Hindlimb muscle (tissue), 1 donor: ENCODE results near the gene NPNT. TPM values are rescaled to one million over a fixed set of nuclear protein-coding genes. Genes with fewer than 3 reads are reported as not detected.
A peak's percentile ranks its signal among the peaks of the same experiment; 100 is the strongest.
"Not testable (repeated sequence)": the region's sequence is repeated elsewhere in the genome, so short reads cannot be mapped to it uniquely, and the experiment has no call there.

ENCODE experiments used
- DNase-seq: peaks from one replicate; pipeline ENCODE4 v3.0.0-alpha.2; 2013
- polyA plus RNA-seq: library from polyadenylated mRNA; unstranded; fragments of 120-200 nt; gene quantifications from one replicate; pipeline ENCODE4 v1.2.1, GENCODE V29; 2013; ENCODE audit not compliant: insufficient read length

NPNT gene
- 143 TPM for polyA plus RNA-seq

- DNase-seq = peak; percentile 19
Observed at GRCh38 chr4:105894660-105895582, at the start of gene NPNT. NPNT (plus strand) TSS chr4:105895471; CDS start chr4:105895653, 182 bp downstream.

- DNase-seq = no peak
Observed at GRCh38 chr4:105845559-105845958, 49.7 kb upstream of the NPNT start.

GRCh38 chr4:105848359-105848758 is 46.9 kb upstream of the NPNT start:
- not testable (repeated sequence) for DNase-seq

GRCh38 chr4:105851196-105851595 is 44.1 kb upstream of the NPNT start:
- no peak for DNase-seq

- not testable (repeated sequence) for DNase-seq
Observed at GRCh38 chr4:105852230-105852629, 43.0 kb upstream of the NPNT start.

- no peak for DNase-seq
Observed at GRCh38 chr4:105858466-105859040, 36.7 kb upstream of the NPNT start.

GRCh38 chr4:105859233-105859632 is 36.0 kb upstream of the NPNT start:
- DNase-seq = no peak

- no peak for DNase-seq
Observed at GRCh38 chr4:105870963-105871362, 24.3 kb upstream of the NPNT start.

- no peak for DNase-seq
Observed at GRCh38 chr4:105871997-105872396, 23.3 kb upstream of the NPNT start.

GRCh38 chr4:105875233-105875632 is 20.0 kb upstream of the NPNT start:
- no peak for DNase-seq

GRCh38 chr4:105878668-105879067 is 16.6 kb upstream of the NPNT start:
- DNase-seq = no peak

- no peak for DNase-seq
Observed at GRCh38 chr4:105887508-105887907, 7.8 kb upstream of the NPNT start.

- DNase-seq = peak; percentile 24
Observed at GRCh38 chr4:105895583-105896460, 551 bp downstream of the NPNT start.

GRCh38 chr4:105896461-105896942 is 1.2 kb downstream of the NPNT start:
- DNase-seq = peak; percentile 3

- DNase-seq = no peak
Observed at GRCh38 chr4:105896984-105897775, 1.9 kb downstream of the NPNT start.

GRCh38 chr4:105900541-105900940 is 5.3 kb downstream of the NPNT start:
- no peak for DNase-seq

- DNase-seq = no peak
Observed at GRCh38 chr4:105902550-105903262, 7.4 kb downstream of the NPNT start.

GRCh38 chr4:105909787-105910281 is 14.6 kb downstream of the NPNT start:
- DNase-seq = no peak

GRCh38 chr4:105911426-105911825 is 16.2 kb downstream of the NPNT start:
- DNase-seq = no peak

- DNase-seq = no peak
Observed at GRCh38 chr4:105912633-105913032, 17.4 kb downstream of the NPNT start.

GRCh38 chr4:105917171-105917685 is 22.0 kb downstream of the NPNT start:
- DNase-seq = no peak
